GM19372 (cell line): Measurements from ENCODE around the gene TAGLN2.

Experiments
- ATAC-seq: cut with Tn5 transposase; IDR thresholded peaks from one replicate; pipeline ENCODE4 v1.9.1; 2021; ENCODE audit warnings: mild to moderate bottlenecking, low read depth, moderate library complexity; ENCODE audit not compliant: unreplicated experiment

Gene TAGLN2

GRCh38 chr1:159937054-159937750 lies 11.9 kb upstream of the TAGLN2 start:
- ATAC-seq: no peak

- no peak for ATAC-seq
Measured at GRCh38 chr1:159936273-159936904, 11.1 kb upstream of the TAGLN2 start.

- ATAC-seq: no peak
Measured at GRCh38 chr1:159935719-159936272, 10.5 kb upstream of the TAGLN2 start.

GRCh38 chr1:159935305-159935704 lies 10.0 kb upstream of the TAGLN2 start:
- ATAC-seq: no peak

- no peak for ATAC-seq
Measured at GRCh38 chr1:159934136-159935039, 9.1 kb upstream of the TAGLN2 start.

- ATAC-seq: no peak
Measured at GRCh38 chr1:159933347-159933746, 8.0 kb upstream of the TAGLN2 start.

GRCh38 chr1:159932296-159933285 lies 7.3 kb upstream of the TAGLN2 start:
- no peak for ATAC-seq

- no peak for ATAC-seq
Measured at GRCh38 chr1:159931795-159932173, 6.5 kb upstream of the TAGLN2 start.

- ATAC-seq: no peak
Measured at GRCh38 chr1:159931101-159931794, 5.9 kb upstream of the TAGLN2 start.

- no peak for ATAC-seq
Measured at GRCh38 chr1:159930634-159931033, 5.3 kb upstream of the TAGLN2 start.

- no peak for ATAC-seq
Measured at GRCh38 chr1:159930216-159930615, 4.9 kb upstream of the TAGLN2 start.

- no peak for ATAC-seq
Measured at GRCh38 chr1:159929155-159930051, 4.1 kb upstream of the TAGLN2 start.

GRCh38 chr1:159928491-159929050 lies 3.3 kb upstream of the TAGLN2 start:
- ATAC-seq: no peak

GRCh38 chr1:159927849-159928431 lies 2.6 kb upstream of the TAGLN2 start:
- no peak for ATAC-seq

- no peak for ATAC-seq
Measured at GRCh38 chr1:159927211-159927848, 2.0 kb upstream of the TAGLN2 start.

GRCh38 chr1:159925719-159926078 lies 392 bp upstream of the TAGLN2 start:
- ATAC-seq: peak; percentile 6
